GM10847 (cell line): ENCODE measurements around the gene ARL10.

Experiments used
- POLR2A ChIP-seq: IDR thresholded peaks from 2 replicates; pipeline ENCODE4 v1.6.1; 2011; ENCODE audit not compliant: insufficient read length; ENCODE audit errors: extremely low read depth

Gene ARL10

DNA sequence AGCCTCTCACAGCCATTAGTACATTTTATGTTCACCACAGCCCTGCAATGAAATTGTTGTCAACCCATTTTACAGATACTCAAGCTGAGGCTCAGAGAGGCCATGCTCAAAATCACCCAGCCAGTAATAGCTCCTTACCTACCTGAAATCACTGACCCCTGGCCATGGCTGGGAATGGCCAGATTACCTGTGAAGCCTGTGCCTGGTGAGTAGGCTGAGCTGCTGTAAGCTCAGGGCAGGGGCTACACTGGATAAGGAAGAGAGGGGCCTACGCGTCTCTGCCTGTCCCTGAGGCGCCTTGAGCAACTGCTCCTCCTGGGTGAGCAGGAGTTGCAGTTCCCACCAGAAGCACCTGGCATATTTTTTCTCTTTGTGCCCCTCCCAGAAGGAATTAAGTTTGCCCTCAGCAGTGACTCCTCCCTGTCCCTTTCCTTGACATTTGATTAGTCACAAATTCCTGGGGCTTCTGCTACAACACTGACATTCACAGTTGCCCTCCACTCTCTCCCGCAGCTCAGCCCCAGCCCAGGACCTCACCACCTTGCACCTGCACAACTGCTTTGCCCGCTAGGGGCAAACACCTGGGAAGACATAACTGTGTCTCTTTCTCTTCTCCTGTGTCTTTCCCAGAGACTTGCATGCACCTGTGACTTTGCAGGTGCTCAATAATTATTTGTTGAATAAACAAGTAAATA lies 45.3 kb downstream of the ARL10 start:
- TF ChIP-seq POLR2A: no peak

DNA sequence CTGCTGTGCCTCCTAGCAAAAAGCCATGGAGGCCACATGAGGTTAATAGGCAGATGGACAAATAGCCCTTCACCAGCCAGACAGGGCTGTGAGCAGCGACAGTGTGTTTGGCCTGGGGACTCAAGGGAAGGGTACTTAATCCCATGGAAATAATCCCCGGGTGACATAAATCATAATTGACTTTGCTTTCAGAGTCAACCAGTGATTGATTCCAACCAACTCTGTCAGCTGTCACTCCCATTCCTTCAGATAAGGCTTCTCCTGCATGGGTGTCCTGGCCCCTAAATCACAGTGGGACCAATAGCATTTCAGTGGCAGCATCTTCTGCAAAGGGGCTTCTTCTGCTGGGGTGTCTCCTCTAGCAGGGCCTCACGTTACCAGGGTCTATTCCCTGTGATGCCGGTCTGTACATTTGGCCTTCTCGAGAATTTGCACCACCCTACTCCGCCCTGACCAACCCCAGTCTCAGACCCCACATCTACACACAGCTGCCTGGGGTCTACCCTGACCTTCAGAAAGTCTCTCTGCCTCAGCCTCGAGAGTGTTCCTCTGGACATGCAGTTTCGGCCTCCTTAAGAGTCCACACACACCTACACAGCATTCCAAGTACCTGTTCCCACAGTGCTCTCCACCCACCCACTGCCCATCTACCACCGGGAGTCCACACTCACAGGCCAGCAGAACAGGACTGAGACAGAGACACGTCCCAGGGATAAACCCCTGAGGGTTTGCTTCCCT lies 47.4 kb downstream of the ARL10 start:
- no peak for TF ChIP-seq POLR2A

DNA sequence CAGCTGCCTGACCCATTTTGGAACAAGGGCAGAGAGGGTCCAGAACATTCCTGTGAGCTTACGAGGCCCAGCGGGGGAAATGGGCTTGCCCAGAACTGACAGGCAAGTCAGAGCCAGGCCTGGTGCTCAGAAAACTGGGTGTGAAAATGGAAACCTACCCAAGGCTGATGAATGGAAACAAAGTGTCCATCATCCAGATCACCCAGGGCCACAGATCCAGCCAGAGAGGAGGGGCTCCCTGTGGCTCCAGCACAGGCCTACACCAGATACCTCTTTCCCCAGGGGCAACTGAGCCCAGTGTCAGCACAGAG lies 47.9 kb downstream of the ARL10 start:
- no peak for TF ChIP-seq POLR2A

DNA sequence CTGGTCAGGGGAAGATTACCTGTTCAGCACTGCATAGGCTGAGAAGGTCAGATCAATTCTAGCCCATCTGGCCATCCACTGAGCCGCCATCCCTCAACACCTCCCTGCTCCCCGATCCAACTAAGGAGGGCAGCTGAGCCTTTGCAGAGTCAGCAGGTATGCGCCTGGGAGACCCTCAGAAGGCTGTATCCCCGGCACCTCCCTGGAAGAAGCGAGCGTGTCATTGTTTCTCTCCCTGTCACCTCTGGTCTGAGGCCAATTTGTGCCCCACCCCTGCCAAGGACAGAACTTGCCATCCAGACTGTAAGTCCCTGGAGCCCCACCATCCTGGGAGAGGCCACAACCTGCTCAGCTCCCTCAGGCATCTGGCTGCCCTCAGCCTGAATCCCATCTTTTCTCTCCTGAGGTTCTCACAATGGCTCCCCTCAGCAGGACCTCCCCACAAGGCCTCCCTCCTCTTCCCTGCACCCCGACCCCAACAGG lies 48.5 kb downstream of the ARL10 start:
- no peak for TF ChIP-seq POLR2A

DNA sequence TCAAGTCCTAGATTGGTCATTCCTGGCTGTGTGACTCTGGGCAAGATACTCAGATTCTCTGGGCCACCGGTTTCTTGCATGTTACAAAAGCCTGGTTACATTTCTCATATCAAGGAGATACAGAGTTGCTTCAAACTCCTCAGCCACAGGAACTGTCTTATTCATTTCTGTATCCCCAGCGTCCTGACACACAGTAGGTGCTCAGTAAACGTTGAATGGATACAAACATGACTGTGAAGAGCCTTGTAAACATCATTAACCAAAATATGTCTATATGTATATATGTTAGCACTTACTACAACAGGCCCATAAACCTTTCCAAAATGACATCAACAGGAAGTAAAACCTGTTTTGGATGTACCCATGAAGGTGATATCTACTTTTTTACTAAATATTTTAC lies 49.4 kb downstream of the ARL10 start:
- no peak for TF ChIP-seq POLR2A

GRCh38 chr5:176415240-176415951 lies 50.1 kb downstream of the ARL10 start:
- TF ChIP-seq POLR2A: no peak

DNA sequence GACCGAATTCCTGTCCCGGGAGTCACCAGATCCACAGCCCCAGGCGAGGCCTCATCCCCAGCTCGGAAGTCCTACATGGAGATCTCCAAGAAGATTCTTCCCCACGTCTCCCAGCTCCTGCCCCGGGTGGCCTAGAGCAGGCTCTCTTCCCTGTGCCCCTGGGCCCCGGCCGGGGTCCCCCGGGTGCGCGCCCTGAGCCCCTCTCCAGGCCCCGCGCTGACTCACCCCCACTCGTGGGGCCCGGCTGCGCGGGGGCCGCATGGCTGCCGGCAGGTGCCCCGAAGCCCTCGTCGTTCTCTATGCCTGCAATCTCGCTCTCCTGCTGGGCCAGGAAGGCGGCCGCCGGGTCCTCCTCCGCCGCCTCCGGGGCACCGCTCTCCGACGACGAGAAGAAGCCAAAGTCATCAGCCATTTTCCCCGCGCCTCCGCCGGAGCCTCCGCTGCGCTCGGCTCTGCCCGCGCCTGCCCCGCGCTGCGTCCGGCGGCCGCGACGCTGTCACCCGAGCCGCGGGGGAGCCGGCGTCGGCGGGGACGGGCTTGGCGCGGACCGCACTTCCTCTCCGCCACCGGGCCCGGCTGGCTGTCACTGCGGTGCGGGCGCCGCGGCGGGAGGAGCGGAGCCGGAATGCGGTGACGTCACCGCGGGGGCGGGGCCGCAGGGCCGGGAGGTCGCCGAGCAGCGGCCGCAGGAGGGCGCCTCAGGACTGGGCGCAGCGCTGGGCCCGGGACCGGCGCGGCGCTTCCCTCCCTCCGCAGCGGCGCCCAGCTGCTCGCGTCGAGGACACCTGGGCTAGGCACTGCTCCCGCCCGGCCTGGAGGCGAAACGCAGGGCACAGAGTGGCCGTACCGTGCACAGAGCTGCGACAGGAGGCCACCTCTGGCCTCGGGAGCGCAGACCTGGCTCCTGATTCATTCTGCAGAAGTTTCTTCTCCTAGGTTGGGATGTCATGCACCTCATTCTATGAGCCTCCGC lies 51.0 kb downstream of the ARL10 start, which contains the start of gene CLTB:
Gene CLTB (minus strand): TSS at position 588 of the 973 bp plus-strand sequence. CDS start 176 bp downstream, at position 412.
- peak; percentile 64 for TF ChIP-seq POLR2A

DNA sequence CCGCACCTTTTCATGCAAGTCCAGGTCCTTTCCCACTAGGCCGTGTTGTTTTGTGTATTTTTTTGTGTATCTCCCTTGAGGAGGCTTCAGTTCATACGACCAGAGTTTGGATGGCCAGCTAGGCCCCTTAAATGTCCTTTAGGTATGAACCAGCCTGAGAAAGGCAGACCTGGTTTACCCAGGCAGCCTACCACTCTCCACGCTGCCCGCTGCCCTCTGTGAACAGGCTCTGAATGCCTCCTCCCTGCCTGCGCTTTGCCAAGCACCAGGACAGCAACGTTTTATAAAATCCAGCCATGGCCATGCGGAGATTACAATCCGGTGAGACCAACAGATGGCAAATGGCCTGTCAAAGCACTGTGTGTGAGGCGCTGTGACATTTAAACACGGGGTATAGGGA lies 51.7 kb downstream of the ARL10 start:
- TF ChIP-seq POLR2A: no peak

DNA sequence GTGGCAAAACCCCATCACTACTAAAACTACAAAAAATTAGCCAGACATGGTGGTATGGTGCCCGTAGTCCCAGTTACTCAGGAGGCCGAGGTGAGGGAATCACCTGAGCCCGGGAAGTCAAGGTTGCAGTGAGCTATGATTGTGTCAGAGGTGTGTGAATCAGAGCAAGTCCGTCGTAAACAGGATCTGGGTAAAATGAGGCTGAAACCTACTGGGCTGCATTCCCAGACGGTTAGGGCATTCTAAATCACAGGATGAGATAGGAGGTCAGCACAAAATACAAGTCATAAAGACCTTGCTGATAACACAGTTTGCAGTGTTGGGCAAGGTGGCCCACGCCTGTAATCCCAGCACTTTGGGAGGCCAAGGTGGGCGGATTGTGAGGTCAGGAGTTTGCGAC lies 53.0 kb downstream of the ARL10 start:
- TF ChIP-seq POLR2A: no peak

DNA sequence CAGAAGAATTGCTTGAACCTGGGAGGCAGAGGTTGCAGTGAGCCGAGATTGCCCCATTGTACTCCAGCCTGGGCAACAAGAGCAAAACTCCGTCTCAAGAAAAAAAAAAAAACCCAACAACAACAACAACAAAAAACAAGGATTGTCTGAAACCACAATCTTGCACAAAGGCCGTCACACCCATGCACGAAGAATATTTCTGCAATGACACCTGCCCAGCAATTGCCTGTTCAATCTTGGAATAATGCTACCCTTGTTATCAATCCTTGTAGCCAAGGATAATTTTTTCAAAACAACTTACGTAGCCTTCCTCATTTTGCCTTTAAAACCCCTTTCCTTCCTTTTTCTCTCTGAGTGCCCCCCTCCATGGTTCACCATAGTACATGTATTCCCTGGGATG lies 54.8 kb downstream of the ARL10 start:
- no peak for TF ChIP-seq POLR2A

DNA sequence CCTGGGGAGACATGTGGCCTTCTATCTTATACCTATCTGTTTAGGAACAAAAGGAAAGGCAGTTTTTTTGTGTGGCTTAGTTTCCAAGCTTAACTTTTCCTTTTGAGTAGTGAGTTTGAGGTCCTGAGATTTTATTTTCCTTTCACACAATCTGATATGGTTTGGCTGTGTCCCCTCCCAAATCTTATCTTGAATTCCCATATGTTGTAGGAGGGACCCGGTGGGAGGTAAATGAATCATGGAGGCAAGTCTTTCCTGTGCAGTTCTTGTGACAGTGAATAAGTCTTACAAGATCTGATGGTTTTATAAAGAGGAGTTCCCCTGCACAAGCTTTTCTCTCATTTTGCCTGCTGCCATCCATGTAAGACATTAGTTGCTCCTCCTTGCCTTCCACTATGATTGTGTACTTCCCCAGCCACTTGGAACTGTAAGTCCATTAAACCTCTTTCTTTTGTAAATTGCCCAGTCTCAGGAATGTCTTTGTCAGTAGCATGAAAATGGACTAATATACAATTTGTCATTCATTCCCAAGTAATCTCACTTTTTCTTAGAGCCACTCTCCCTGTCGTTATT lies 55.8 kb downstream of the ARL10 start:
- TF ChIP-seq POLR2A: no peak

- TF ChIP-seq POLR2A: no peak
These were observed 58.9 kb downstream of the ARL10 start for GRCh38 chr5:176424181-176424580.

DNA sequence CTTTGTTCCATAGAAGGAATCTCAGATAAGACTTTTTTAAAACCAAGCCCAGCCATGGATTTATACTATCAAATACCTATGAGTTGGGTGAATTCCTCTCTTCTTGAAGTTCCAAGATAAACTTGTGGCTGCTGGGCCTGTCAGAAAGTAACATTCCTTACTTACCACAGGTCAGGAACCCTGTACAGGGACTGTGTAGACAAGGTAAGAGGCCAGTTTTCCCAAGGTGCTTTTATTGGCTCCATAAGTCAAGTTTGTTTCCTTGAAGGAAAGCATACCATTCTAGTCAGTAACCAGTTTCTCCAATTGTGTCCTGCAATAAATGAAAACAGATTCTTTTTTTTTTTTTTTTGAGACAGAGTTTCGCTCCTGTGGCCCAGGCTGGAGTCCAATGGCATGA lies 59.9 kb downstream of the ARL10 start:
- TF ChIP-seq POLR2A: no peak

DNA sequence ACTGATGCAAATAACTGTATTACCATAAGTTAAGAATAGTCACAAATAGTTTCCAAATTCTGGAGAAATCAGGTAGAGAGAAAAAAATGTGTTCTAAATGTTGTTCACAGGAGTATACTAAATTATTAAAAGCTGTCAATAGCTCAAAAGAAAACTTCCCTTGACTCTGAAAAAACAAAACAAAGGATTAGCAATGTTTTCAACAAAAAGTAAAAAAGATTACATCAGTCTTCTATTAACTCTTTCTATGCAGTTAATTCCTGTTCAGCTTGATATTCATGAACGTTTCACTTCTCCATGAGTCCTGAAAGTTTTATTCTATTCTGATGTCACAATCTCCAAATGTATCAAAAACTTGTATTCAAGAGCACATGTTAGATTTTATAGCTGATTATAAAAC lies 60.5 kb downstream of the ARL10 start:
- no peak for TF ChIP-seq POLR2A

- no peak for TF ChIP-seq POLR2A
These were observed 61.6 kb downstream of the ARL10 start for GRCh38 chr5:176426876-176427275.

GRCh38 chr5:176427971-176428370 lies 62.7 kb downstream of the ARL10 start:
- no peak for TF ChIP-seq POLR2A
